CD4-positive, alpha-beta T cell treated with Interleukin-10 for 1 hour (primary cell): ENCODE results near the gene ZFYVE16.
"Not testable (repeated sequence)": the region's sequence is repeated elsewhere in the genome, so short reads cannot be mapped to it uniquely, and the experiment has no call there.

Experiments used
- DNase-seq: peaks from one replicate; pipeline ENCODE4 v3.0.0-alpha.2; 2020

Gene ZFYVE16

DNA sequence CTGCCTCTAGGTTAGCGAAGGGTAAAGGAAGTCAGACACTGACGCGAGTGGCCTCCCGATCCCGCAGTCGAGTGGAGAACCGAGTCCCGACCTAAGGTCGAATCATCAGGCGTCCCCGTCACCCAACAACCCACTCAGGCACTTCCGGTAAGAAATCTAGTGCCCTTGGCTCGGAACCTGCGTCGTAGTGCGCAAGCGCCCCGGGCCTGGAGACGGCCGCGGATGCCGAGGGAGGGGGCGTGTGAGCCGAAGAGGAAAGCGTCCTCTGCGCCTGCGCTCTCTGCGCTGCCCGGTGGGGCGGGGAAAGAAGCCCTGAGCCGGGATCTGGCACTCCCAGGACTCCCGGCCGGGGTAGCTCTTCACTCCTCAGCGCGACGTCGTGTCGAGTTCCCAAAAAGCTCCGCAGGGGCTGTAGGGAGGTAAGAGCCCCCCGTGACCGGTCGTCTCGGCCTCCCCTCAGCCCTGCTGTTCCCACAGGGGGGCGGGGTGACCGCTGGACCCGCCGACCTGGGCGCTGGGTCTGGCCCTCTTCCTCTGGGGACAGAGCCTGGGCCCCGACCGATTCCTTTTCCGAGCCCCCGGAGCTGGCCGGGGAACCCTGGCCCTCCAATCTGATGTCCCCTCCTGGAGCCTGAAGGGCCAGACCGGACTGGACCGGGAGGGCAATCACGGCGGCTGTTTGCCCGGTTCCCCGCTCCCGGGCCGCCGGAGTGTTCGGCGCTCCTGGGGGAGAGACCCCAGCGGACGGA, at the start of gene ZFYVE16:
Gene ZFYVE16 (plus strand): TSS at position 330 of the 749 bp plus-strand sequence. CDS start 26,084 bp downstream, outside the sequence.
- DNase-seq = peak; percentile 97

DNA sequence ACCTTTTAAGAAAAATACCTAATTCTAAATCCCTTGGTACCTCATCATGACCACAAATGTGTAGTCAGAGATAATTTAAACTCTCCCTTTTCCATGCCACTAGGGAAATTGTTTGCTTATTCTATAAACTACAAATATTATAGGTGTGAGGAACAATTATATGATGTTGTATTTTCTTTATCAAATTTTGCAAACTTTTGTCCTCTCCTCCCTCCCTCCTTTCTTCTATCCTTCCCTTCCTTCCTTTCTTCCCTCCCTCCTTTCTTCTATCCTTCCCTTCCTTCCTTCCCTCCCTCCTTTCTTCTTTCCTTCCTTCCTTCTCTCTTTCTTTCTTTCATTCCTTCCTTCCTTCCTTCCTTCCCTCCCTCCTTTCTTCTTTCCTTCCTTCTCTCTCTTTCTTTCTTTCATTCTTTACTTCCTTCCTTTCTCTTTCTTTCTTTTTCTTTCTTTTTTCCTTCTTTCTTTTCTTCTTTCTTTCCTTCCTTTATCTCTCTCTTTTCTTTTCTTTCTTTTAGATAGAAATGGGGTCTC, 46.9 kb upstream of the ZFYVE16 start:
- DNase-seq = no peak

DNA sequence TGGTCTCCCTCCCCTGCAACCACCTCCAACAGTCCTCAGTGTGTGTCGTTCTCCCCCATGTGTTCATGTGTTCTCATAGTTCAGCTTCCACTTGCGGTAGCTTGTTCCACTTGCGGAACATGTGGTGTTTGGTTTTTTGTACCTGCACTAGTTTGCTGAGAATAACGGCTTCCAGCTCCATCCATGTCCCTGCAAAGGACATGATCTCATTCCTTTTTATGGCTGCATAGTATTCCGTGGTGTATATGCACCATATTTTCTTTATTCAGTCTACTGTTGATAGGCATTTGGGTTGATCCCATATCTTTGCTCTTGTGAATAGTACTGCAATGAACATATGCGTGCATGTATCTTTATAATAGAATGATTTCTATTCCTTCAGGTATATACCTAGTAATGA, 43.0 kb upstream of the ZFYVE16 start:
- DNase-seq = no peak

DNA sequence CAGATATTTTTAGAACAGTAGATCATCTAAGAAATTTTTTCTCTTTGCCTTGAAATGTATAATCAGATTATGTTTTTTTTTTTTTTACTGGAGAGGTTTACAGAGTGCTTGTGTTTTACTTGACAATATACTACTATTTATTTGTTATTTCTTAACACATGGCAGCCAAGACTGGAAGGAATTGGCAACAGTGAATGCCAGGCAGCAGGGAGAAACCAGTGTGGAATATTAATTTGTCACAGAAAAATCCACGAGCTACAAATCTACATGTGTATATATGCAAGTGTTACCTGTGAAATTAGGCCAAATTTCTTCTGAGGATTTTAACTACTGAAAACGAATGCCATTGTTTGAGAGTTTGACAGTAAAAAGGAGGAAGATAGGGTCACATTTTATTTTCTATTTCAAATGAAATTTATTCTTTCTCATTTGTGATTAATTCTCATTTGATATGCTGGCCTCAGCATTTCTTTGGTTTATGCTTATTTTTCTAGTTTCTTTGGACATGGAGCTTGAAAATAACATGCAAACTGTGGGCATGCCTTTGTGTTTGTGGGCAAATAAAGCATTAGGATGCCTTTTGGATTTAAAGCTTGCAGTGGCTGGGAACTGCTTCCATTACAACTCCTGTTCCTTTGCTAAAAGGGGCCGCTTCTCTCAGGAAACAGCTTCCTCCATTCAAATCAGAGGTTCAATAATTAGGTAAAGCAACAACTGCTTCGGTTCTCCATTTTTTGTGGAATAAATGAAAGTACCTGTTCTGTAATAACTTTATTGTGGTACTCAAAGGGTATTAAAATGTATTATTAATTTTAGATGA, 39.0 kb upstream of the ZFYVE16 start:
- DNase-seq = no peak

DNA sequence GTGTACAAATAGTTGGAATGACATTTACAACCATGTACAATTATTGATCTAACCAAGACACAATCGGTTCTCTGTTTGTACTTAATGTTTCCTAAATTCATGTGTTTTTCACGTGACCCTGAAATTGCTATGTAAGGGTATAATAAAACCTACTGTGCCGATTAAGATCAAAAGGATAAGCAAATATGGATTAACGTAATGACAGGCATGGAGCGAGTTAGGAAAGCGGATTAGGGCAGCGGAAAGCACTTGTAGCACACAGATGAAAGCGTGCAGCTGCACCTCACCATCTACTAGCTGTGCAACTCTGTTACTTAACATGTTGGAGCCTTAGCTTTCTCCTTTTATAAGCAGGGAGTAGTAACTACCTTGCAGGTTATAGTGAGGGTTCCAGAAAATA, 38.3 kb upstream of the ZFYVE16 start:
- DNase-seq = no peak

DNA sequence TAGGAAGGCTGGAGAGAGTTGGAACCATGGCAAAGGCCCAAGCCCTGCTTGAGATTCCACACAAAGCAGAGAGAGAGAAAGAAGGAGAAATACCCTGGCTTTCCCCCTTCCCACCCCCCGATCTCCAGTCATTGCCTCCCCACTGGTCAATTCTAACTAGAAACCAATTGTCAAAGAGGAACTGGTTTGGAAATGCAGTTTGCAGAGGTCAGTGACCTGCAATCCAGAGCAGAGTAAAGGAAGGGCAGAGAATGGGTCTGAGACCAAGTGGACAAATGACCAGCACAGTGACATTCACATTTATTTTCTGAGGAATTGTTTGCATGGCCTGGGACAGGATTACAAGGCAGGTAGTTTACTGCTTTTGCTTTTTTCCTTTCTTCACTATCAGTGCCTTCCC, 37.5 kb upstream of the ZFYVE16 start:
- DNase-seq = no peak

DNA sequence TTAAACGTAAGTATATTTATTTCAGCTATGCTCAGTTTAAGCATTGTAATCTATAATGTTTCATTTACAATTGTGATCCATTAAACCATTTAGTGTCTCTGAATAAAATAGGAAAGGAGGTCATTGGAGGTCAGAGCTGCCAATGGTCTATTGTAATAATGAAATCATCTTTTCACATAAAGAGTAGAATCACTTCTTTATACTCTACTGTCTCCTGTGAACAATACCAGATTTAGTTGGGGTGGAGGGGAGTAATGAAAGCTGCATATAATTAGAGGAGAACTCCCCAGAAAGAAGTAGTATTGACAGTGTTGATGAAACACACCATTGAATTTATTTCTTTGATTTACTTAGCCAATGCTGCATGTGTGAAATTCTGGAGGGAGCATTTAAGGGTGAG, 35.1 kb upstream of the ZFYVE16 start:
- no peak for DNase-seq

DNA sequence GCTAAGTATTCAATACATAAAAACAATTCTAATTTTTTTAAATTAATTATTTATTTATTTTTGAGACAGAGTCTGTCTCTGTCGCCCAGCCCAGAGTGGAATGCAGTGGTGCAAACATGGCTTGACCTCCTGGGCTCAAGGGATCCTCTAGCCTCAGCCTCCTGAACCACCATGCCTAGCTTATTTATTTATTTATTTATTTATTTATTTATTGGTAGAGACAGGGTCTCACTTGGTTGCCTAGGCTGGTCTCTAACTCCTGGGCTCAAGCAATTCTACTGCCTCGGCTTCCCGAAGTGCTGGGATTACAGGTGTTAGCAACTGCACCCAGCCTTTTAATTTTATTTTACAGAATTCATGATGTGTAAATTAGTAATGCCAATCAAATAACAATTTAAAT, 33.7 kb upstream of the ZFYVE16 start:
- no peak for DNase-seq

DNA sequence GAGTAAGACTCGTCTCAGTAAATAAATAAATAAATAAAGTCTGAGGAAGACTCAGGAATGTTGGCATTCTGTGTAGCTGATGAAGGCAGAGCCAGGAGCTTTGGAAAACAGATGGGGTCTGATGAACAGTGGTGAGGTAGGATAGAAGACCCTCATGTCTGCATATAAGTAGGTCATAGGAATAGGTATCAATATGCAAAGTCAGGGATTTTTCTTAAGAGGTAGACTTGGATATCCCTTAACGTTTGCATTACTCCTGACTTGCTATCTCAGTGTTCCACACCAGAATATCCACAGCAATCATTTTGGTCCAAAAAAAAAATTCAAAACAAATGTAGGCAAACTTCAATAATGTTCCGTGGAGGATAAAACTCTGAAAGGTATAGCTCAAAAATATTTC, 31.3 kb upstream of the ZFYVE16 start:
- DNase-seq = no peak

DNA sequence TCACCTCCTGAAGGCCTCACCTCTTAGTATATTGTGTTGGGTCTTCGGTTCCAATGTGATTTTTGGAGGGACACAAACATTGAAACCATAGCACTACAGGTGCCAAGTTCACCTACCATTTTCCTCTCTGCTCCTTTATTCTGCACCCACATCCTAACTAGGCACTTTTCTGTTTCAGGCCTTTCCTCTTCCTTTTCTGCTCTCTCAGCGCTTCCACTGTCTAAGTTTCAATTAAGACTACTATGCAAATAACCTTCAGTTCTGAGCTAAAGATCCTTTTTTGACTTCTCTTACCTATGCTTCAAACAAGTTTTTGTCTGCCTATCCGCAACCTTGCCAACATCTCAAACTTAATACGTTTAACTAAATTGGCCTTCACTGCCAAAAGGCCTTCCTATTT, 25.4 kb upstream of the ZFYVE16 start:
- DNase-seq = no peak

DNA sequence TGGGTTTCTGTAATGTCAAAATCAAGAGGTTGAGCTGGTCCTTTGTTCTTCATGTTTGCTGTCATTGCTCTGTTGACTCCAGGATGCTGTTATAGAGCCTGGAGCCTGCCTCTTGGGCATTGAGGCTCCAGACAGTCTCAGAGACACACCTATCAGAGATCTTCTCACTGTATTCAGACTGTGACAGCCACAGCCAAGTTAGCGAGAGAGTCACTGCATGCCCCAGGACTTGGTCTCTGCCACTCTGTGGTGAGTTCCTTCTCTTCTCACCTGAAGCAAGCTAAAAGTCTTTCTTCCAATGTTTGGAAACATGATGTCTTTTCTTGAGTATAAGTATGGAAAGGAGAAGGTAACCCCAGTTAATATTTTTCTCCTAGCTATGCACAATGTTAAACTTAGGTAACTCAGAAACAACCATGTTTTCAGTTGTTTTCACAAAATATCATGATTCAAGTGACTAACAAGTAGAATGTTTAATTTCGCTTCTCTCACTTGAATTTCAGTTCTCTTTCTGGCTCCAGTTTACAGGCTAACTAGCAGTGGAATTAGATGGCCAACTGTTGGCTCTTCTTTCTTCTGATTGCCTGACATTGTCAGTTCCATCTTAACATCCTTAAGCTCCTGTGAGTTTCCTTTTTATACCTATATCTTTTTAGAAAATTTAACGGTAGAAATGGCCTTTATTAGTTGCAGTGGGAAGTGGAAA, 20.6 kb upstream of the ZFYVE16 start:
- DNase-seq = no peak

DNA sequence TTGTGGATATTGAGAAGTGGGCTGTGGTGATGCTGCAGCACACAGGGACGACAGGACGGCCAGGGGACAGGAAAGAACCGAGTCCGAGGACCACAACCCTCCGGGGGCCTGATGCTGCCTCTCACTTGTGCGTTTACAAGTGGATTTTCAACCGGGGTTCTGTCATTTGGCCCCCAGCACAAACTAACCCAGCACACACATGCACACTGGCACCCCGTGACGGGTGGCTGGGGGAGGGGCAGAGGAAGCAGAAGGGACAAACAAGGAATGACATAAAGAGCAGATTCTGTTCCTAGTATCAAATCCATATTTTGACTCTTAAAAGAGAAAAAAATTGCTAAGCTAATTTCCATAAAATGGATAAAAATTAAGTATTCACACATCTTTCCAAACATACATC, 18.3 kb upstream of the ZFYVE16 start:
- DNase-seq = no peak

DNA sequence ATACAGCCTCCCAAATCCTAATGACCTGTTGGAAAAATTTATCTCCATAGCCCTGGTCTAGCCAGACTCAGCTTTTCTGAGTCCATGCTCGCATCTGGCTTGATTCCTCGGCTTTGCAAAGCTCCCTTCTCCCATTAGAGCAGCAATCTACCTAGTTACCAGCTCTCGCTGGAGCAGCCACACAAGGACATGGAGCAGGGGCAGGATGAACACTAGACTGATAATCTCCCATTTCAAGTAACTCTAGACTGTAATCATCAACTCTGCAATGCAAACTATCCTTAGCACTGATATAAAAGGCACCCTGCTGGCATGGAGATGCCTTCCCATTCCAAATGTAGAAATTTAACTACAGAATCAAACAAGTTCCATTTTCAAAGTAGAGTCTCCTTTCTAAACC, 17.5 kb upstream of the ZFYVE16 start:
- not testable (repeated sequence) for DNase-seq

DNA sequence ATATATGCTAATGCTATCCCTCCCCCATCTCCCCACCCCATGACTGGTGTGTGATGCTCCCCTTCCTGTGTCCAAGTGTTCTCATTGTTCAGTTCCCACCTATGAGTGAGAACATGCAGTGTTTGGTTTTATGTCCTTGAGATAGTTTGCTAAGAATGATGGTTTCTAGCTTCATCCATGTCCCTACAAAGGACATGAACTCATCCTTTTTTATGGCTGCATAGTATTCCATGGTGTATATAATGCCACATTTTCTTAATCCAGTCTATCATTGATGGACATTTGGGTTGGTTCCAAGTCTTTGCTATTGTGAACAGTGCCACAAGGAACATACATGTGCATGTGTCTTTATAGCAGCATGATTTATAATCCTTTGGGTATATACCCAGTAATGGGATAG, 16.6 kb upstream of the ZFYVE16 start:
- DNase-seq = not testable (repeated sequence)

DNA sequence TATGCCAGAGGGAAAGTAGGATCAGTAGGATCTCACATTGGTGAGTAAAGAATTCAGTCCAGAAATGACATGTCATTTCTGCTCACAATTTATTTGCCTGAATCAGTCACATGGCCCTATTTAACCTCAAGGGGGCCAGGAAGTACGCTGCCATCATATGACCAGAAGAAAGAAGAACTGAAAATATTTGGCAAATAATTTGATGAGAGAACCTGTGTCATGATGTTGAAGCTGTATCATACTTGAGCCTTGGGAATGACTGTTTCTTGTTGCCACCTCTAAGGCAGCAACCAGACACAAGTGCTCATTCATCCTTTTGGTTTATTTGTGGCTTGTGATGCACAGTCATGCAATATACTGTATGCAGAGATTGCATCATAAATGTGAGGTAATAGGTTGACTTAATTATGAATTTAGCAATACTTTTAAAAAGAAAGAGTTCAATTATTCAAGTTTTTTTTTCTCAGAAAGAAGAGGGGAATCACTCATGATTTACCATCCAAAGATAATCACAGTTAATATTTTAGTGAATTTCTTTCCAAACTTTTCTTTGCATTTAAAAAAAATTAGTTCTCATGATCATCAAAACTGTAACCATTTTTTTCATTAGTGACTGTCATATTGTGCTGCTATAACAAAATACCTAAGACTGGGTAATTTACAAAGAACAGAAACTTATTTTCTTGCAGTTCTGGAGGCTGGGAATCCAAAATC, 8.2 kb upstream of the ZFYVE16 start:
- DNase-seq = peak; percentile 17

DNA sequence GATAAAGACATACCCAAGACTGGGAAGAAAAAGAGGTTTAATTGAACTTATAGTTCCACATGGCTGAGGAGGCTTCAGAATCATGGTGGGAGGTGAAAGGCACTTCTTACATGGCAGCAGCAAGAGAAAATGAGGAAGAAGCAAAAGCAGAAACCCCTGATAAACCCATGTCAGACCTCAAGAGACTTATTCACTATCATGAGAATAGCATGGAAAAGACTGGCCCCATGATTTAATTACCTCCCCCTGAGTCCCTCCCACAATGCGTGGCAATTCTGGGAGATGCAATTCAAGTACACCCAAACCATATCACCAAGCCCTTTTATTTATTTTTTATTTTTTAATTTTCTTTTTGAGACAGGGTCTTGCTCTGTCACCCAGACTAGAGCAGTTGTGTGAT, 7.5 kb upstream of the ZFYVE16 start:
- not testable (repeated sequence) for DNase-seq

DNA sequence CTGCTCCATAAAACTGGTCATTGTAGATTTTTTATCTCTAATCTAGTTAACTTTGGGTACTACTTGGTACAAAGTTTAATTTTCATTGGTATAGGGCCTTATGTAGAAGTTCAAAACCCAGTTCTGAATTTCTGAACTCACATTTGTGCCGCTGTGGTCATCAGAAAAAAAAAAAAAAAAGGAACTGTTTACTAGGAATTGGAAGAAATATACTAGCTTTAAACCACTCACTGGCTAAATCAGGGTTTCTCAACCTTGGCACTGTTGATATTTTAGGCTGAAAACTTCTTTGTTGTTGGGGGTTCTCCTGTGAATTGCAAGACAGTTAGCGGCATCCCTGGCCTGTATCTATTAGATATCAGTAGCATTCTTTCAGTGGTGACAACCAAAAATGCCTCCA, 4.1 kb upstream of the ZFYVE16 start:
- no peak for DNase-seq

DNA sequence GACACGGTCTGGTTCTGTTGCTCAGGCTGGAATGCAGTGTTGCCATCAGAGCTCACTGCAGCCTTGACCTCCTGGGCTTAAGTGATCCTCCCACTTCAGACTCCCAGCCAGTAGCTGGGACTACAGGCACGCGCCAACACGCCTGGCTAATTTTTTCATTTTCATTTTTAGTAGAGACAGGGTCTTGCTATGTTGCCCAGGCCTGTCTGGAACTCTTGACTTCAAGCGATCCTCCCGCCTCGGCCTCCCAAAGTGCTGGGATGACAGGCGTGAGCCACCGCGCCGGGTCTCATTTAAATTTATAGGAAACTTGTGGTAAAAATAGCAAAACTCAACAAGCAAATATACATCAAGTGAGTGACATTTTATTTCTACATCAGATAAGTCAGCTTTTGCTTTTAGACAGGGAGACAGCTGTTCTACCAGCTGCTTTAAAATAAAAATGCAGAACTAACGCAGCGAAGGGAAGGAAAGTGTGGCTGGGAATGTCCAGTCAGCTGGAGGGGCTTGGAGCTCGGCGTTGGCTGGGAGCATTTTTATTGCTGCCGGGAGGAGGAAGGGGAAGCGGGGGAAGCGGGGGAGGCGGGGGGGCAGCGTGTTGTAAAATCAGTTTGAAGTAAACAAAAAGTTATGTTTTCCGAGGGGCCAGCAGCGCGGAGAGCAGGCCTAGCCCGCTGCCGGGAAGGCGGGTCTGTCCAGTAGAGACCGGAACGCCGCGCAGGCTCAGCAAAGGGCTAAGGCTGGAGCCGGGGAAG, 707 bp upstream of the ZFYVE16 start:
- DNase-seq = no peak

DNA sequence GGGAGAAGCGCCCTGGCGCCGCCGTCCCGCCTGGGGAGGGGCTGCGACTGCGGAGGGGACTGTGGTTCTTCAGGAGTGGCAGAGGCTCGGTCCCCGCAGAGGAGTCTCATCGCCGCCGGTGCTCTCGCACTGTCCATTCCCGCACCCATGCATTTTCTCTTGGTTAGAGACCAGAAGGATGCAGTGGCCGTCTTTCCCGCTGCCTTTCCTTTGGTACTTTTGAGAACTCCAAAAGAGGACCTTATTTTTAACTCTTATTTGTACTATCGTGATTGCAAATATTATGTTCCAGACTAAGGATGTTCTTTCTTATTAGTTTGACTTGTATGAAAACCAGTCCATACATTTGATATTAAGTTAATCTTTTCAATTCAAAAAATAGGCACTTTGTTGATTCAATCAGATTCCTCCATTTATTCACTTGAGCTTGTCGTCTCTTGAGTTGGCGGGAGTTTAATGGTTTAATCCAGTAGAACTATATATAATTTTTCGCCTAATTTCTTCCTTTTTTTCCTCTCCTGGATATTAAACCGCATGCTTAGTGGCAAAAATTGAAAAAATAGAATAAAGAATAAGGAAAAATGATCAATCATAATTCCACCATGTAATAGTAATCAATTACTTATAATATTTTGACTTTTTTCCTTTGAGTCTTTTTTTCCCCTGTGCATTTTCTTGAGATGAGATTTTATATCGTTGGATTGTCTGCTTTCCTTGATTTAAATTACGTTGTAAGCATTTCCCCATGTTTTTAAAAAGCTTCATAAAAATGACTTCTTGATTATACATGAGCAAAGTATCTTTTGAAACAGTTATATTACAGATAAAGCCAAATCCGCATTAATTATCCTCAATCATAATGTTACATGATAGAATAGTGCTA, 861 bp downstream of the ZFYVE16 start:
- DNase-seq = peak; percentile 50

DNA sequence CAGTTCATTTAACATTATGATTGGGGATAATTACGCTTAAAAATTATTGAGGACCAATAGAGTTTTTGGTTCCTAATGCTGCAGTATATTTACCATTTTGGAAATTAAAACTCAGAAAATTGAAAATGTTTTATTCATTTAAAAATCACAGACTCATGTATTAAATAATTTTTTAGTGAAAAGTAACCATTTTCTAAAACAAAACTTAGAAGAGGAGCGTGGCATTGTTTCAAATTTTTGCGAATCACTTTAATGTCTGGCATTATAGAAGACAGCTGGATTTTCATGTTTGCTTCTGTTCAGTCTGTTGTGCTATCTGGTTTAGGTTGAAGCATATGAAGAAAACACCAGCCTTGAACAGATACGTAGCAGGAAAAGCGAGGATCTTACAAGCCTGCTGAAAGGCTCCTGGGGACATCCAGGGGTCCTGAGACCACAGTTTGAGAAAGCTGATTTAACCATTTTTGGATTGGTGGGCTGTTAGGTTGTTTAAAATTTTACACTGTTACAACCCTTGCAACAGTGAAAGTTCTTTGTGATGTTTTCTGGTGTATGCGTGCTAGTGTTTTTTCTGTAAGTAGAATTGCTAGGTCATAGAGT, 1.6 kb downstream of the ZFYVE16 start:
- no peak for DNase-seq
